ENCODE results near the gene FXR2.

- no peak for TF ChIP-seq CTCF (IDR thresholded peaks at IDR 0.05; ENCODE audit: low read length)
- no peak for TF ChIP-seq EZH2 (IDR thresholded peaks at IDR 0.05; ENCODE audit: borderline replicate concordance, low read length)
Observed at GRCh38 chr17:7557775-7558543, 56.7 kb downstream of the FXR2 start.
